ENCODE data around the gene ESPN.

Gene ESPN

GRCh38 chr1:6396998-6397397, 27.6 kb upstream of the ESPN start:
- no peak for TF ChIP-seq CTCF (IDR thresholded peaks at IDR 0.05; ENCODE audit: borderline replicate concordance, insufficient read depth, low read depth, low read length)

GRCh38 chr1:6397844-6398441, 26.6 kb upstream of the ESPN start:
- no peak overlapping the region for H3K4me3 ChIP-seq (ENCODE audit: low read depth, low read length)
- TF ChIP-seq CTCF (IDR thresholded peaks at IDR 0.05; ENCODE audit: borderline replicate concordance, insufficient read depth, low read depth, low read length), result no peak

More at GRCh38 chr1:6396998-6397397, 27.6 kb upstream of the ESPN start:
- H3K4me3 ChIP-seq (ENCODE audit: low read depth, low read length), result no peak overlapping the region

- no peak for TF ChIP-seq CTCF (IDR thresholded peaks at IDR 0.05; ENCODE audit: borderline replicate concordance, insufficient read depth, low read depth, low read length)
- H3K4me3 ChIP-seq (ENCODE audit: low read depth, low read length), result no peak overlapping the region
These were observed 25.3 kb upstream of the ESPN start for GRCh38 chr1:6399294-6399693.

GRCh38 chr1:6401673-6402072, 22.9 kb upstream of the ESPN start:
- H3K4me3 ChIP-seq (ENCODE audit: low read depth, low read length), result no peak overlapping the region
- TF ChIP-seq CTCF (IDR thresholded peaks at IDR 0.05; ENCODE audit: borderline replicate concordance, insufficient read depth, low read depth, low read length), result no peak

GRCh38 chr1:6408023-6408422, 16.6 kb upstream of the ESPN start:
- H3K4me3 ChIP-seq (ENCODE audit: low read depth, low read length), result no peak overlapping the region
- no peak for TF ChIP-seq CTCF (IDR thresholded peaks at IDR 0.05; ENCODE audit: borderline replicate concordance, insufficient read depth, low read depth, low read length)

- H3K4me3 ChIP-seq (ENCODE audit: low read depth, low read length), result no peak overlapping the region
- no peak for TF ChIP-seq CTCF (IDR thresholded peaks at IDR 0.05; ENCODE audit: borderline replicate concordance, insufficient read depth, low read depth, low read length)
These were observed 15.5 kb upstream of the ESPN start for GRCh38 chr1:6409053-6409452.

GRCh38 chr1:6409733-6410132, 14.8 kb upstream of the ESPN start:
- no peak for TF ChIP-seq CTCF (IDR thresholded peaks at IDR 0.05; ENCODE audit: borderline replicate concordance, insufficient read depth, low read depth, low read length)
- no peak overlapping the region for H3K4me3 ChIP-seq (ENCODE audit: low read depth, low read length)

Data from GM12875 (cell line).